Karpas-422 (cell line): ENCODE data around the gene COX14. TPM values are rescaled to one million over a fixed set of nuclear protein-coding genes. Genes with fewer than 3 reads are reported as not detected.

Experiments used
- DNase-seq: peaks from one replicate; pipeline ENCODE4 v3.0.0-alpha.2; 2015
- H2AFZ ChIP-seq: fragments of 200-600 bp; sonication (generic); 2 replicates; pipeline ENCODE4 v1.6.1; 2014; ENCODE audit warnings: antibody characterized with exemption, low read length, mixed read lengths
- H3K27ac ChIP-seq: fragments of 200-600 bp; sonication (generic); 2 replicates; pipeline ENCODE4 v1.5.1; 2014; ENCODE audit warnings: mild to moderate bottlenecking, low read length, moderate library complexity
- H3K27me3 ChIP-seq: fragments of 200-600 bp; sonication (generic); 2 replicates; pipeline ENCODE4 v1.6.1; 2014; ENCODE audit warnings: low read length, mixed read lengths
- H3K36me3 ChIP-seq: fragments of 200-600 bp; sonication (generic); 2 replicates; pipeline ENCODE4 v1.6.1; 2014; ENCODE audit warnings: low read length, mixed read lengths; ENCODE audit not compliant: insufficient read depth
- H3K4me1 ChIP-seq: fragments of 200-600 bp; sonication (generic); 2 replicates; pipeline ENCODE4 v1.6.1; 2014; ENCODE audit warnings: mild to moderate bottlenecking, low read length, mixed read lengths
- H3K4me2 ChIP-seq: fragments of 200-600 bp; sonication (generic); 2 replicates; pipeline ENCODE4 v1.6.1; 2014; ENCODE audit warnings: low read length, low read depth, mild to moderate bottlenecking; ENCODE audit not compliant: poor library complexity, severe bottlenecking
- H3K4me3 ChIP-seq: fragments of 200-600 bp; sonication (generic); 2 replicates; pipeline ENCODE4 v1.5.1; 2014; ENCODE audit warnings: mild to moderate bottlenecking, antibody characterized with exemption, low read length, mixed read lengths
- H3K79me2 ChIP-seq: fragments of 200-600 bp; sonication (generic); 2 replicates; pipeline ENCODE4 v1.6.1; 2014; ENCODE audit warnings: mild to moderate bottlenecking, low read length, mixed read lengths
- H3K9ac ChIP-seq: fragments of 200-600 bp; sonication (generic); 2 replicates; pipeline ENCODE4 v1.6.0; 2014; ENCODE audit warnings: low read length
- H3K9me2 ChIP-seq: fragments of 200-600 bp; sonication (generic), shearing (Covaris generic); replicated peaks from 2 replicates; pipeline ENCODE4 v1.6.0; 2014; ENCODE audit warnings: mild to moderate bottlenecking, low read length, moderate library complexity; ENCODE audit not compliant: insufficient read depth
- H3K9me3 ChIP-seq: fragments of 300-700, 200-600 bp; sonication (generic); 2 replicates; pipeline ENCODE4 v1.6.1; 2014; ENCODE audit warnings: low read length, mixed read lengths
- H4K20me1 ChIP-seq: fragments of 200-600 bp; sonication (generic); 2 replicates; pipeline ENCODE4 v1.6.1; 2014; ENCODE audit warnings: mild to moderate bottlenecking, antibody characterized with exemption, low read length, low read depth; ENCODE audit not compliant: insufficient read depth
- total RNA-seq: library from RNA; depleted of rRNA; stranded (reverse); fragments of >200 nt; shearing (Covaris generic); gene quantifications from 2 replicates; pipeline ENCODE4 v1.2.3, GENCODE V29; 2014; ENCODE audit warnings: low replicate concordance

COX14 gene
- total RNA-seq, 1 experiment from 2014 or later = 99.8 TPM

DNA sequence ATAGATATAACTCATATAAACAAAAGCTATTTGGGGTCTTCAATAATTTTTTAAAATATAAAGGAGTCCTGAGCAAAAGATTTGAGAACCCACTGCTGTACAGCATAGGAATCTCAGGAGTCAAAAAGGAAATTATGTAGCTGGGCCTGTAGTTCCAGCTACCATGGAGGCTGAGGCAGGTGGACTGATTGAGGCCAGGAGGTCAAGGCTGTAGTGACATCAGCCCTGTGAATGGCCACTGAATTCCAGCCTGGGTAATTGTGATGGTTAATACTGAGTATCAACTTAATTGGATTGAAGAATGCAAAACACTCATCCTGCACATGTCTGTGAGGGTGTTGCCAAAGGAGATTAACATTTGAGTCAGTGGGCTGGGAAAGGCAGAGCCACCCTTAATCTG is 44.6 kb downstream of the COX14 start:
- DNase-seq = no peak
- Histone ChIP-seq H2AFZ (no peak overlapping the region), H3K9me2 (no peaks in the 10 kb centered on the region), H3K4me2 (no peak overlapping the region), H3K9me3 (no peaks in the 10 kb centered on the region), H3K79me2 (peaks cover 81% of the 10 kb centered on the region), H3K4me1 (no peaks in the 10 kb centered on the region), H4K20me1 (no peaks in the 10 kb centered on the region), H3K27me3 (no peaks in the 10 kb centered on the region), H3K27ac (no peak overlapping the region), H3K9ac (no peak overlapping the region), H3K4me3 (no peak overlapping the region), H3K36me3 (0 out of 2 replicates have a peak, but pooled peaks cover 5% of the 10 kb centered on the region)

GRCh38 chr12:50157259-50157658 is 45.2 kb downstream of the COX14 start:
- Histone ChIP-seq H3K4me1 (no peaks in the 10 kb centered on the region), H3K9me2 (no peaks in the 10 kb centered on the region), H3K4me2 (no peak overlapping the region), H3K9me3 (no peaks in the 10 kb centered on the region), H3K36me3 (0 out of 2 replicates have a peak, but pooled peaks cover 5% of the 10 kb centered on the region), H4K20me1 (no peaks in the 10 kb centered on the region), H3K9ac (no peak overlapping the region), H2AFZ (no peak overlapping the region), H3K4me3 (no peak overlapping the region), H3K27ac (no peak overlapping the region), H3K27me3 (no peaks in the 10 kb centered on the region), H3K79me2 (peaks cover 81% of the 10 kb centered on the region)
- no peak for DNase-seq

- Histone ChIP-seq H3K9me3 (no peaks in the 10 kb centered on the region), H3K9ac (no peak overlapping the region), H3K9me2 (no peaks in the 10 kb centered on the region), H3K27me3 (no peaks in the 10 kb centered on the region), H3K4me3 (no peak overlapping the region), H3K36me3 (0 out of 2 replicates have a peak, but pooled peaks cover 5% of the 10 kb centered on the region), H4K20me1 (no peaks in the 10 kb centered on the region), H3K4me1 (peaks cover 8% of the 10 kb centered on the region), H3K27ac (no peak overlapping the region), H3K4me2 (no peak overlapping the region), H2AFZ (no peak overlapping the region), H3K79me2 (peaks cover 90% of the 10 kb centered on the region)
- no peak for DNase-seq
Measured at GRCh38 chr12:50160643-50161042, 48.6 kb downstream of the COX14 start.

DNA sequence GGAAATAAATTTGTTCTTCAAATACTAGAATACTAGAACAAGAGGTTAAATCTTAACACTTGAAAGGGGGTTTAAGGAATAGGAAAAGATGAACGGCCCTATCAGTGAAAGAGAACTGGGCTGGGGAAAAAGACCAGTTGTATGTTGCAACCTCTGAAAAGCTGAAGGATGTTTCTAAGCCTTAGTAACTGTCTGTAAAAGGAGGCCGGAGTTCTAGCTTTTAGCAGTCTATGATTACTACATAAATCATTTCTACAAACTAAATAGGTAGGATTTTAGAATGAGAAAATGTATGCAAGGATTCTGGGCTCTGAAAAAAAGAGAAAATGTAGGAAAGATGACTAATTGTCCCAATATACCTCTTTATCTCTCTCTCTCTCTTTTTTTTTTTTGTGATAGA is 50.2 kb downstream of the COX14 start:
- Histone ChIP-seq H2AFZ (no peak overlapping the region), H3K4me1 (peaks cover 13% of the 10 kb centered on the region), H4K20me1 (no peaks in the 10 kb centered on the region), H3K27me3 (no peaks in the 10 kb centered on the region), H3K27ac (no peak overlapping the region), H3K9me2 (no peaks in the 10 kb centered on the region), H3K4me2 (no peak overlapping the region), H3K4me3 (no peak overlapping the region), H3K36me3 (0 out of 2 replicates have a peak, but pooled peaks cover 4% of the 10 kb centered on the region), H3K79me2 (peaks cover 96% of the 10 kb centered on the region), H3K9me3 (no peaks in the 10 kb centered on the region), H3K9ac (no peak overlapping the region)
- no peak for DNase-seq

- no peaks in the 10 kb centered on the region for H3K9me3 ChIP-seq
- H3K36me3 ChIP-seq = 0 out of 2 replicates have a peak, but pooled peaks cover 2% of the 10 kb centered on the region
Measured at GRCh38 chr12:50164963-50165362, 52.9 kb downstream of the COX14 start.

DNA sequence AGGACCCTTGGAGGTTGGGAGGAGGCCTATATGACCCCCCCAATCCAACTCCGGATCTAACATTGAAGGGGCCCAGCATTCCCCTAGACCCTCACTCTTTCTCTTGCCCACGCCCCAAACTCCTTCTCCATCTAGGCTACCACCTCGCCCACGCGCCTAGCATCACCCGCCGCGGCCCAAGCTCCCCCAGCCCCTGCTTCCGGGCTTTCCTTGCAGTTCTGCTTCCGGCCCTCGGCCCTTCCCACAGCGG is 54.7 kb downstream of the COX14 start:
- Histone ChIP-seq H3K27ac (peak overlapping the region; percentile 69), H3K79me2 (peaks cover 53% of the 10 kb centered on the region), H3K4me2 (peak overlapping the region; percentile 75), H3K4me3 (peak overlapping the region; percentile 94), H2AFZ (peak overlapping the region; percentile 54; the same call in 1 of the 2 replicates), H3K36me3 (no peaks in the 10 kb centered on the region), H3K4me1 (peaks cover 18% of the 10 kb centered on the region), H3K9me3 (no peaks in the 10 kb centered on the region), H4K20me1 (no peaks in the 10 kb centered on the region), H3K27me3 (no peaks in the 10 kb centered on the region), H3K9me2 (no peaks in the 10 kb centered on the region), H3K9ac (peak overlapping the region; percentile 93)
- DNase-seq = peak; percentile 82

More at GRCh38 chr12:50164963-50165362, 52.9 kb downstream of the COX14 start:
- Histone ChIP-seq H2AFZ (no peak overlapping the region), H3K9ac (no peak overlapping the region), H3K9me2 (no peaks in the 10 kb centered on the region), H4K20me1 (no peaks in the 10 kb centered on the region), H3K27me3 (no peaks in the 10 kb centered on the region), H3K4me2 (no peak overlapping the region), H3K4me1 (peaks cover 18% of the 10 kb centered on the region), H3K27ac (no peak overlapping the region), H3K4me3 (no peak overlapping the region), H3K79me2 (peaks cover 69% of the 10 kb centered on the region)
- DNase-seq = no peak

DNA sequence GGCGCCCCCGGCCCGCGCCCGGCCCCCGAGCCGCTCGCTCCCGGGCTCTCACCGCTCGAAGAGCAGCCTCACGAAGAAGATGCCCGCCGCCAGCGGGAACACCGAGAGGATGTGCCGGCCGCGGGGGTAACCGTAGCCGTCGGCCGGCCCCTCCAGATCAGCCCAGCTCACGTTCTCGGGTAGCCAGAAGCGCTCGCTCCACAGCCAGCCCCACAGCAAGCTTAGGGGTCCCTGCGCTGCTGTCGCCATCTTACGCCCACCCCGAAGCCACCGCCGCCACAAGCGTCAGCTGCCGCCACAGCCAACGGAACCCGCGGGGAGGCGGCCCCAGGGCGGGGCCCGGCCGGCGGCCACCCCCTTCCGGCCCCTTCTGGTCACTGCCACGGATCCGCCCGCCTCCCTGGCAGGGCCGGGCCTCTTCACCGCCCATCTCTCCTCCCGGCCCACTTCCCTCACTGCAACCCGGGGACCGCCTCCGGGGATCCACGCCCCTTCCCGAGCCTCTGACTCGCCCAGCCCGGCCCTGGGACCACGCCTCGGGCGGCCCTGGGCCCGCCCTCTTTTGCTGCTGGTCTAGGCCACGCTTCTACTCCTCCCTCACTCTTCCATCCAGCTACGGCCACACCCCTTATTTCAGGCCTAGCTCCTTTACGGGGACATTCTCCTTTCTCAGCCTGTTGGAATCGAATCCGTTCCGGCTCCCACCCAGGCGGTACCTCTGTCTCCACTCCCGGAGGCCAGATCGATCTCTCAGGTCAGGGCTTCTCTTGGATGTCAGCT is 55.2 kb downstream of the COX14 start, which contains the start of gene CERS5:
Gene CERS5, minus strand, starts transcription at position 321 of the 780 bp plus-strand sequence. Its CDS starts 72 bp downstream, at position 249.
- Histone ChIP-seq H3K4me3 (peak within 1 kb of the TSS; percentile 94), H3K27ac (peak within 1 kb of the TSS; percentile 69), H3K9ac (peak within 1 kb of the TSS; percentile 93), H3K4me2 (peak within 1 kb of the TSS; percentile 75), H4K20me1 (no peaks in the 10 kb centered on the region), H3K9me3 (no peaks in the 10 kb centered on the region), H3K4me1 (peaks cover 18% of the 10 kb centered on the region), H3K27me3 (no peaks in the 10 kb centered on the region), H3K36me3 (no peaks in the 10 kb centered on the region), H3K79me2 (peaks cover 48% of the 10 kb centered on the region), H3K9me2 (no peaks in the 10 kb centered on the region), H2AFZ (peak within 1 kb of the TSS; percentile 72)
- DNase-seq = peak; percentile 99
